SK-N-SH treated with all-trans-retinoic acid at 6 μM for 48 hours (cell line): ENCODE data around the gene ODAPH.

Experiments
- ARNTL ChIP-seq: fragments of 450-650 bp; formaldehyde crosslinking; IDR thresholded peaks from 2 replicates; pipeline ENCODE4 v1.5.0; 2020; ENCODE audit warnings: low read depth, mild to moderate bottlenecking, moderate library complexity, borderline replicate concordance
- ESRRG ChIP-seq: fragments of 250-450 bp; sonication (Bioruptor Pico); IDR thresholded peaks from 2 replicates; pipeline ENCODE4 v1.6.1; 2021; ENCODE audit warnings: mild to moderate bottlenecking
- ISL1 ChIP-seq: fragments of 250-450 bp; sonication (Bioruptor Pico); IDR thresholded peaks from 2 replicates; pipeline ENCODE4 v2.1.2; 2022; ENCODE audit warnings: mild to moderate bottlenecking, moderate library complexity
- PATZ1 ChIP-seq: fragments of 250-450 bp; sonication (Bioruptor Pico); IDR thresholded peaks from 2 replicates; pipeline ENCODE4 v1.8.0; 2020; ENCODE audit warnings: mild to moderate bottlenecking, moderate library complexity, borderline replicate concordance
- RARB ChIP-seq: fragments of 250-450 bp; sonication (Bioruptor Pico); IDR thresholded peaks from 2 replicates; pipeline ENCODE4 v1.8.0; 2021; ENCODE audit warnings: mild to moderate bottlenecking, moderate library complexity
- SNAI2 ChIP-seq: fragments of 250-450 bp; sonication (Bioruptor Pico); IDR thresholded peaks from 2 replicates; pipeline ENCODE4 v1.5.0; 2020; ENCODE audit warnings: mild to moderate bottlenecking, moderate library complexity
- ZC3H10 ChIP-seq: fragments of 250-450 bp; sonication (Bioruptor Pico); IDR thresholded peaks from 2 replicates; pipeline ENCODE4 v1.5.1; 2021; ENCODE audit warnings: mild to moderate bottlenecking, moderate library complexity
- ZFP3 ChIP-seq: fragments of 250-450 bp; sonication (Bioruptor Pico); IDR thresholded peaks from 2 replicates; pipeline ENCODE4 v1.5.0; 2020; ENCODE audit warnings: mild to moderate bottlenecking, moderate library complexity
- ZNF70 ChIP-seq: fragments of 450-650 bp; formaldehyde crosslinking; IDR thresholded peaks from 2 replicates; pipeline ENCODE4 v1.5.0; 2020; ENCODE audit warnings: mild to moderate bottlenecking, moderate library complexity
- ZNF8 ChIP-seq: fragments of 450-650 bp; formaldehyde crosslinking; IDR thresholded peaks from 2 replicates; pipeline ENCODE4 v1.5.0; 2020; ENCODE audit warnings: mild to moderate bottlenecking, moderate library complexity
- TF ChIP-seq, protein P1 (sequence below): fragments of 250-450 bp; sonication (Bioruptor Pico); IDR thresholded peaks from 2 replicates; pipeline ENCODE4 v1.5.1; 2020; ENCODE audit warnings: low read depth, mild to moderate bottlenecking, moderate library complexity
- TF ChIP-seq, protein P2 (sequence below): fragments of 250-450 bp; sonication (Bioruptor Pico); IDR thresholded peaks from 2 replicates; pipeline ENCODE4 v1.8.0; 2021; ENCODE audit warnings: low read depth, mild to moderate bottlenecking, moderate library complexity, borderline replicate concordance

GRCh38 chr4:75598390-75598789 is 42.5 kb downstream of the ODAPH start:
- no peak for TF ChIP-seq ARNTL (CRISPR knock-in tag)
- no peak for TF ChIP-seq RARB (CRISPR knock-in tag)
- TF ChIP-seq, protein P1, sequence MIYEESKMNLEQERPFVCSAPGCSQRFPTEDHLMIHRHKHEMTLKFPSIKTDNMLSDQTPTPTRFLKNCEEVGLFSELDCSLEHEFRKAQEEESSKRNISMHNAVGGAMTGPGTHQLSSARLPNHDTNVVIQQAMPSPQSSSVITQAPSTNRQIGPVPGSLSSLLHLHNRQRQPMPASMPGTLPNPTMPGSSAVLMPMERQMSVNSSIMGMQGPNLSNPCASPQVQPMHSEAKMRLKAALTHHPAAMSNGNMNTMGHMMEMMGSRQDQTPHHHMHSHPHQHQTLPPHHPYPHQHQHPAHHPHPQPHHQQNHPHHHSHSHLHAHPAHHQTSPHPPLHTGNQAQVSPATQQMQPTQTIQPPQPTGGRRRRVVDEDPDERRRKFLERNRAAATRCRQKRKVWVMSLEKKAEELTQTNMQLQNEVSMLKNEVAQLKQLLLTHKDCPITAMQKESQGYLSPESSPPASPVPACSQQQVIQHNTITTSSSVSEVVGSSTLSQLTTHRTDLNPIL (CRISPR knock-in tag) = no peak
- TF ChIP-seq ZC3H10 (CRISPR knock-in tag) = no peak
- no peak for TF ChIP-seq ESRRG
- TF ChIP-seq, protein P2, sequence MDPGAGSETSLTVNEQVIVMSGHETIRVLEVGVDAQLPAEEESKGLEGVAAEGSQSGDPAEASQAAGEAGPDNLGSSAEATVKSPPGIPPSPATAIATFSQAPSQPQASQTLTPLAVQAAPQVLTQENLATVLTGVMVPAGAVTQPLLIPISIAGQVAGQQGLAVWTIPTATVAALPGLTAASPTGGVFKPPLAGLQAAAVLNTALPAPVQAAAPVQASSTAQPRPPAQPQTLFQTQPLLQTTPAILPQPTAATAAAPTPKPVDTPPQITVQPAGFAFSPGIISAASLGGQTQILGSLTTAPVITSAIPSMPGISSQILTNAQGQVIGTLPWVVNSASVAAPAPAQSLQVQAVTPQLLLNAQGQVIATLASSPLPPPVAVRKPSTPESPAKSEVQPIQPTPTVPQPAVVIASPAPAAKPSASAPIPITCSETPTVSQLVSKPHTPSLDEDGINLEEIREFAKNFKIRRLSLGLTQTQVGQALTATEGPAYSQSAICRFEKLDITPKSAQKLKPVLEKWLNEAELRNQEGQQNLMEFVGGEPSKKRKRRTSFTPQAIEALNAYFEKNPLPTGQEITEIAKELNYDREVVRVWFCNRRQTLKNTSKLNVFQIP (CRISPR knock-in tag) = no peak
- TF ChIP-seq ZNF70 = no peak
- TF ChIP-seq ZFP3 (CRISPR knock-in tag) = no peak
- no peak for TF ChIP-seq ZNF8 (CRISPR knock-in tag)
- no peak for TF ChIP-seq ISL1 (CRISPR knock-in tag)
- no peak for TF ChIP-seq PATZ1 (CRISPR knock-in tag)
- no peak for TF ChIP-seq SNAI2 (CRISPR knock-in tag)
